Endothelial cell of umbilical vein (primary cell): ENCODE results near the gene NTNG1. TPM values are rescaled to one million over a fixed set of nuclear protein-coding genes. Genes with fewer than 3 reads are reported as not detected.

Experiments used
- BruUV-seq: library from RNA; stranded (reverse); fragments of 400-500 nt; replicated peaks from 2 replicates; lab custom pipeline; 2021; lab: Mats Ljungman, UMichigan
- CTCF ChIA-PET: fragments of 300-600, 350-600 bp; sonication (Branson Sonifier 250); formaldehyde crosslinking; loops from one replicate; lab custom pipeline; 2021; ENCODE audit warnings: antibody characterized with exemption, inconsistent platforms; lab: Charles Lee
- POLR2A ChIA-PET: fragments of 300-600, 350-600 bp; sonication (Branson Sonifier 250); formaldehyde crosslinking; loops from one replicate; lab custom pipeline; 2021; ENCODE audit warnings: antibody characterized with exemption, inconsistent platforms; lab: Charles Lee
- DNase-seq: peaks from one replicate; pipeline ENCODE4 v3.0.0-alpha.2; 2011; ENCODE audit warnings: low read depth, low spot score
- FAIRE-seq: peaks from 2 replicates; lab custom pipeline; 2011; peaks lifted over from hg19 to GRCh38; lab: Jason Lieb, UNC
- H2AFZ ChIP-seq: 2 replicates; pipeline ENCODE4 v1.6.0; 2012; ENCODE audit warnings: low read depth, low read length, control low read depth, inconsistent platforms
- H3K27ac ChIP-seq: 2 replicates; pipeline ENCODE4 v1.5.1; 2011; ENCODE audit warnings: low read depth, mild to moderate bottlenecking, control low read depth, low read length, moderate library complexity; ENCODE audit not compliant: insufficient read depth
- H3K27me3 ChIP-seq, 2 experiments: 2 replicates each; pipeline versions ENCODE4 v1.6.0 to v1.6.1; 2011; ENCODE audit warnings: low read length in 2 of 2, mixed read lengths in 1 of 2; ENCODE audit not compliant: control insufficient read depth in 2 of 2, insufficient read depth in 2 of 2
- H3K36me3 ChIP-seq, 2 experiments: 2 replicates in 1 of 2; 3 replicates in 1 of 2; pipeline ENCODE4 v1.5.1; 2011; ENCODE audit warnings: low read length in 2 of 2, mild to moderate bottlenecking in 1 of 2, moderate library complexity in 1 of 2; ENCODE audit not compliant: control insufficient read depth in 2 of 2, insufficient read depth in 2 of 2; ENCODE audit errors: extremely low read depth in 1 of 2
- H3K4me1 ChIP-seq: 3 replicates; pipeline ENCODE4 v1.5.1; 2011; ENCODE audit warnings: mild to moderate bottlenecking, low read length; ENCODE audit not compliant: control insufficient read depth, insufficient read depth; ENCODE audit errors: extremely low read depth
- H3K4me2 ChIP-seq: 2 replicates; pipeline ENCODE4 v1.6.1; 2011; ENCODE audit warnings: low read length, control low read depth, mixed read lengths; ENCODE audit not compliant: insufficient read depth
- H3K4me3 ChIP-seq, 3 experiments: fragments of 200-600 bp in 1 of 3; sonication (generic), shearing (Covaris generic) in 1 of 3; replicated peaks in 1 of 3; 2 replicates each; pipeline ENCODE4 v1.5.1; 2011 to 2016; ENCODE audit warnings: control low read depth in 3 of 3, low read length in 3 of 3, mild to moderate bottlenecking in 2 of 3, inconsistent platforms in 1 of 3, low read depth in 1 of 3, moderate library complexity in 1 of 3; ENCODE audit not compliant: insufficient read depth in 1 of 3
- H3K79me2 ChIP-seq: 2 replicates; pipeline ENCODE4 v1.6.0; 2012; ENCODE audit warnings: low read length, inconsistent platforms; ENCODE audit not compliant: control insufficient read depth, insufficient read depth
- H3K9ac ChIP-seq: replicated peaks from 2 replicates; pipeline ENCODE3; 2011; ENCODE audit warnings: low read length, control low read depth; ENCODE audit not compliant: insufficient read depth; ENCODE audit errors: extremely low read depth
- H3K9me1 ChIP-seq: replicated peaks from 3 replicates; pipeline ENCODE4 v1.6.0; 2011; ENCODE audit warnings: mild to moderate bottlenecking, low read length; ENCODE audit not compliant: control insufficient read depth, insufficient read depth; ENCODE audit errors: extremely low read depth
- H3K9me3 ChIP-seq: replicated peaks from 2 replicates; pipeline ENCODE4 v1.5.1; 2012; ENCODE audit warnings: low read length, inconsistent platforms; ENCODE audit not compliant: control insufficient read depth, insufficient read depth
- H4K20me1 ChIP-seq: replicated peaks from 2 replicates; pipeline ENCODE3; 2011; ENCODE audit warnings: mild to moderate bottlenecking, low read length; ENCODE audit not compliant: control insufficient read depth, insufficient read depth; ENCODE audit errors: extremely low read depth
- EZH2 ChIP-seq: IDR thresholded peaks from 2 replicates; pipeline ENCODE4 v1.6.1; 2012; ENCODE audit warnings: borderline replicate concordance, low read depth, mild to moderate bottlenecking, moderate library complexity, low read length, inconsistent platforms; ENCODE audit not compliant: severe bottlenecking
- FOS ChIP-seq: IDR thresholded peaks from 2 replicates; pipeline ENCODE4 v1.6.1; 2011; ENCODE audit warnings: mild to moderate bottlenecking, low read length, moderate library complexity, borderline replicate concordance; ENCODE audit not compliant: insufficient read depth
- GATA2 ChIP-seq: IDR thresholded peaks from 2 replicates; pipeline ENCODE4 v1.7.0; 2011; ENCODE audit warnings: low read depth, mild to moderate bottlenecking, moderate library complexity, mixed read lengths, low read length; ENCODE audit not compliant: insufficient read length, insufficient read depth
- JUN ChIP-seq: IDR thresholded peaks from 2 replicates; pipeline ENCODE4 v1.6.1; 2011; ENCODE audit warnings: borderline replicate concordance, low read depth; ENCODE audit not compliant: insufficient read length, insufficient read depth
- MYC ChIP-seq: IDR thresholded peaks from one replicate; pipeline ENCODE4 v1.6.1; 2011; ENCODE audit warnings: mild to moderate bottlenecking, low read depth, low read length
- POLR2A ChIP-seq: IDR thresholded peaks from 2 replicates; pipeline ENCODE4 v1.6.1; 2012; ENCODE audit warnings: low read depth, mild to moderate bottlenecking, control low read depth, low read length
- POLR2AphosphoS5 ChIP-seq: IDR thresholded peaks from 2 replicates; pipeline ENCODE4 v1.6.1; 2012; ENCODE audit warnings: low read depth, mild to moderate bottlenecking, control low read depth, low read length, moderate library complexity; ENCODE audit not compliant: insufficient read depth
- dilution Hi-C: fragments of 300-500 bp; cut with MboI; formaldehyde crosslinking; loops from one replicate; pipeline ENCODE4 v1.15.0; 2019; ENCODE audit warnings: low sequenced_read_pairs; ENCODE audit not compliant: extremely low pct_ligation_motif_present
- intact Hi-C: fragments of 100-400 bp; cut with micrococcal nuclease; formaldehyde crosslinking; loops from one replicate; pipeline ENCODE4 v1.10.0; 2022
- polyA plus RNA-seq, 4 experiments: library from polyadenylated mRNA; depleted of rRNA in 3 of 4; stranded (reverse) in 3 of 4; unstranded in 1 of 4; fragments of >200 nt; gene quantifications; 2 replicates each; pipeline versions ENCODE4 v1.2.1 to v1.2.3, GENCODE V29; 2011 to 2012; ENCODE audit warnings: missing spikeins in 1 of 4
- total RNA-seq: library from RNA; stranded (reverse); gene quantifications from 2 replicates; pipeline ENCODE4 v1.2.3, GENCODE V29; 2021
- TF ChIP-seq, protein P1 (sequence below): IDR thresholded peaks from 2 replicates; pipeline ENCODE4 v1.6.1; 2011; ENCODE audit not compliant: insufficient read depth, insufficient read length
- TF ChIP-seq, protein P2 (sequence below), 2 donors: IDR thresholded peaks; 1 replicate in 1 of 2; 2 replicates in 1 of 2; pipeline ENCODE4 v1.5.1; 2011; ENCODE audit warnings: low read length in 2 of 2, mild to moderate bottlenecking in 2 of 2, moderate library complexity in 2 of 2, control low read depth in 1 of 2, inconsistent platforms in 1 of 2, low read depth in 1 of 2; ENCODE audit not compliant: insufficient read depth in 1 of 2; ENCODE audit errors: extremely low read depth in 1 of 2

The NTNG1 gene
- total and polyA plus RNA-seq, 2 donors (not counting 3 experiments of a cell fraction or from before 2014, with no cell fraction given) = not detected

DNA sequence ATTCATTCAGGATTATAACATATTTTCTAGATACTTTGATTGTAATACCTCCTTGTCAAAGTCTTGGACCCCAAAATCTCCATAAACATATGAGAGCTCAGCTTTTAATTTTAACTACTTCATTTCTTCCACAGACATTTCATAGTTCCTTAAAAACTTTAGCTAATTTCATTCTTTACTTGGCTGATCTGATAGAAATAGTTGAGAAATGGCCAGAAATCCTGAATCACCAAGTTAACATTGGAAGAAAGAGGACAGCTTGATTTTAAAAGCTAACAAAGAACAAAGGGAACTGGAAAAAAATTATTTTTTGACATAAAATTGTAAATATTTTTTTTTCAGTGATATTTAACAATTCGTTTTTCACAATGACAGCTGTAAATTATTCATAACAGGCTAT is 216.5 kb downstream of the NTNG1 start:
- Histone ChIP-seq H3K79me2 (no peaks in the 10 kb centered on the region), H3K9ac (no peak overlapping the region), H3K9me1 (no peaks in the 10 kb centered on the region), H3K27me3 (no peaks in the 10 kb centered on the region), H4K20me1 (no peaks in the 10 kb centered on the region), H2AFZ (no peak overlapping the region), H3K4me1 (no peaks in the 10 kb centered on the region), H3K36me3 (no peaks in the 10 kb centered on the region), H3K27ac (no peak overlapping the region), H3K4me3 (no peak overlapping the region), H3K9me3 (no peaks in the 10 kb centered on the region), H3K4me2 (no peak overlapping the region)
- DNase-seq = no peak
- intact Hi-C loops = no loop called here
- FAIRE-seq = no peak
- TF ChIP-seq GATA2 (no peak), JUN (no peak), EZH2 (no peak), FOS (no peak), MYC (no peak), POLR2A (no peak), POLR2AphosphoS5 (no peak)
- TF ChIP-seq, protein P1, sequence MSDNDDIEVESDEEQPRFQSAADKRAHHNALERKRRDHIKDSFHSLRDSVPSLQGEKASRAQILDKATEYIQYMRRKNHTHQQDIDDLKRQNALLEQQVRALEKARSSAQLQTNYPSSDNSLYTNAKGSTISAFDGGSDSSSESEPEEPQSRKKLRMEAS = no peak
- TF ChIP-seq, protein P2, sequence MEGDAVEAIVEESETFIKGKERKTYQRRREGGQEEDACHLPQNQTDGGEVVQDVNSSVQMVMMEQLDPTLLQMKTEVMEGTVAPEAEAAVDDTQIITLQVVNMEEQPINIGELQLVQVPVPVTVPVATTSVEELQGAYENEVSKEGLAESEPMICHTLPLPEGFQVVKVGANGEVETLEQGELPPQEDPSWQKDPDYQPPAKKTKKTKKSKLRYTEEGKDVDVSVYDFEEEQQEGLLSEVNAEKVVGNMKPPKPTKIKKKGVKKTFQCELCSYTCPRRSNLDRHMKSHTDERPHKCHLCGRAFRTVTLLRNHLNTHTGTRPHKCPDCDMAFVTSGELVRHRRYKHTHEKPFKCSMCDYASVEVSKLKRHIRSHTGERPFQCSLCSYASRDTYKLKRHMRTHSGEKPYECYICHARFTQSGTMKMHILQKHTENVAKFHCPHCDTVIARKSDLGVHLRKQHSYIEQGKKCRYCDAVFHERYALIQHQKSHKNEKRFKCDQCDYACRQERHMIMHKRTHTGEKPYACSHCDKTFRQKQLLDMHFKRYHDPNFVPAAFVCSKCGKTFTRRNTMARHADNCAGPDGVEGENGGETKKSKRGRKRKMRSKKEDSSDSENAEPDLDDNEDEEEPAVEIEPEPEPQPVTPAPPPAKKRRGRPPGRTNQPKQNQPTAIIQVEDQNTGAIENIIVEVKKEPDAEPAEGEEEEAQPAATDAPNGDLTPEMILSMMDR (IDR thresholded peaks at IDR 0.05; ENCODE audit: extremely low read depth in 1 of 2, insufficient read depth in 1 of 2, low read depth in 1 of 2, low read length in 2 of 2) = no peak
- dilution Hi-C loops = no loop called here
- BruUV-seq = no TSS peak
- POLR2A ChIA-PET = no interaction called here
- CTCF ChIA-PET = no interaction called here
